Fibroblast of the aortic adventitia (primary cell): ENCODE measurements around the gene LARP1B. TPM values are rescaled to one million over a fixed set of nuclear protein-coding genes. Genes with fewer than 3 reads are reported as not detected.
"Not testable (repeated sequence)": the region's sequence is repeated elsewhere in the genome, so short reads cannot be mapped to it uniquely, and the experiment has no call there.

Source experiments
- DNase-seq: peaks from one replicate; pipeline ENCODE4 v3.0.0-alpha.2; 2010; ENCODE audit warnings: low read depth
- H3K4me3 ChIP-seq: 2 replicates; pipeline ENCODE4 v1.5.1; 2011; ENCODE audit warnings: low read depth, mild to moderate bottlenecking, control low read depth, low read length, moderate library complexity
- total RNA-seq: library from RNA; depleted of rRNA; stranded (reverse); fragments of >200 nt; gene quantifications from 2 replicates; pipeline ENCODE4 v1.2.3, GENCODE V29; 2012; ENCODE audit warnings: low replicate concordance
- TF ChIP-seq, protein P1 (sequence below): IDR thresholded peaks from 2 replicates; pipeline ENCODE4 v1.5.1; 2011; ENCODE audit warnings: mild to moderate bottlenecking, low read length, control low read depth, inconsistent platforms; ENCODE audit not compliant: insufficient read depth

Gene LARP1B
- total RNA-seq, 1 donor, result 23.8 TPM

GRCh38 chr4:128155231-128155855 is 94.2 kb downstream of the LARP1B start:
- DNase-seq, result no peak
- H3K4me3 ChIP-seq, result no peak overlapping the region
- TF ChIP-seq, protein P1, sequence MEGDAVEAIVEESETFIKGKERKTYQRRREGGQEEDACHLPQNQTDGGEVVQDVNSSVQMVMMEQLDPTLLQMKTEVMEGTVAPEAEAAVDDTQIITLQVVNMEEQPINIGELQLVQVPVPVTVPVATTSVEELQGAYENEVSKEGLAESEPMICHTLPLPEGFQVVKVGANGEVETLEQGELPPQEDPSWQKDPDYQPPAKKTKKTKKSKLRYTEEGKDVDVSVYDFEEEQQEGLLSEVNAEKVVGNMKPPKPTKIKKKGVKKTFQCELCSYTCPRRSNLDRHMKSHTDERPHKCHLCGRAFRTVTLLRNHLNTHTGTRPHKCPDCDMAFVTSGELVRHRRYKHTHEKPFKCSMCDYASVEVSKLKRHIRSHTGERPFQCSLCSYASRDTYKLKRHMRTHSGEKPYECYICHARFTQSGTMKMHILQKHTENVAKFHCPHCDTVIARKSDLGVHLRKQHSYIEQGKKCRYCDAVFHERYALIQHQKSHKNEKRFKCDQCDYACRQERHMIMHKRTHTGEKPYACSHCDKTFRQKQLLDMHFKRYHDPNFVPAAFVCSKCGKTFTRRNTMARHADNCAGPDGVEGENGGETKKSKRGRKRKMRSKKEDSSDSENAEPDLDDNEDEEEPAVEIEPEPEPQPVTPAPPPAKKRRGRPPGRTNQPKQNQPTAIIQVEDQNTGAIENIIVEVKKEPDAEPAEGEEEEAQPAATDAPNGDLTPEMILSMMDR, result no peak

DNA sequence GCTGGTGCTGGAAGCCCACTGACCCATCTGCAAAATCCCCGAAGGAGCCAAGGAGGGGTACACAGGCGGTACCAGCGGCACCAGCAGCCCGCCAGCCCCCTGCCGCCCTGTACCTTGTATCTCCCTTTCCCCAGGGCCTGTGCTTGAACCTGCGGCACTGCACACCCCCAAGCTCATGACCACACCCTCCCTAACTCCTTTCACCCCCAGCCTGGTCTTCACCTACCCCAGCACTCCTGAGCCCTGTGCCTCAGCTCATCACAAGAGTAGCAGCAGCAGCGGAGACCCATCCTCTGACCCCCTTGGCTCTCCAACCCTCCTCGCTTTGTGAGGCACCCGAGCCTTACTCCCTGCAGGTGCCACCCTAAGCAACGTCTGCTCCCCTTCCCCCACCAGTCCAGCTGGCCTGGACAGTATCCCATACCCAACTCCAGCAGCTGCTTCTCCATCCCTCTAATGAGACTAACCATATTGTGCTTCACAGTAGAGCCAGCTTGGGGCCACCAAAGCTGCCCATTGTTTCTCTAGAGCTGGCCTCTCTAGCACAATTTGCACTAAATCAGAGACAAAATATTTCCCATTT is 94.9 kb downstream of the LARP1B start:
- TF ChIP-seq, protein P1, result no peak
- H3K4me3 ChIP-seq, result no peak overlapping the region
- DNase-seq, result no peak

- not testable (repeated sequence) for DNase-seq, H3K4me3 ChIP-seq
Observed at GRCh38 chr4:128156472-128156871, 95.4 kb downstream of the LARP1B start.

DNA sequence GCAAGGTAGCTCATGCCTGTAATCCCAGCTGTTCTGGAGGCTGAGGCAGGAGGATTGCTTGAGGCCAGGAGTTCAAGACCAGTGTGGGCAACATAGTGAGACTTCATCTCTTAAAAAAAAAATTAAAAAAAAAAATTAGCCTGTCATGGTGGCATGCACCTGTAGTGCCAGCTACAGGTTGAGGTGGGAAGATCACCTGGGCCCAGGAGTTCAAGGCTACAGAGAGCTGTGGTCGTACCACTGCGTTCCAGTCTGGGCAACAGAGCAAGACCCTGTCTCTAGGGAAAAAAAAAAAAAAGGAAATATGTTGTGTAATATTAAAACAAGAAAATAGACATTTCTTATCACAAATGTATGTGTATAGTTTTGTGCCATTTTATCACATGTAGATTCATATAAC is 97.8 kb downstream of the LARP1B start:
- TF ChIP-seq, protein P1, result no peak
- no peak for DNase-seq
- no peak overlapping the region for H3K4me3 ChIP-seq

DNA sequence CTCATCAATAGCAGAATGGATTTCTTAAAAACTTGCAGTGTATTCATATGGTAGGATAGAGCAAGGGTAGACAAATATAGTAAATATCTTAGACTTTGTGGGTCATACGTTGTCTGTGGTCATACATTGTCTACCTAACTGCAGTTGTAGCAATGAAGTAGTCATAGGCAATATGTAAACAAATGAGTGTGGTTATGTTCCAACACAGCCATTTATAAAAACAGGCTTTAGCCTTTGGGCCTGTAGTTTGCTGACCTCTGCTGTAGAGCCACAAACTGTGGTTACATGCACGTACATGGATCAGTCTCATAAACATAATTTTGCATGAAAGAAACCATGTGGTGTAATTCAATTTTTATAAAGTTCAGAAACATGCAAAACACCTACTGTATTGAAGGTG is 98.9 kb downstream of the LARP1B start:
- TF ChIP-seq, protein P1, result no peak
- DNase-seq, result no peak
- H3K4me3 ChIP-seq, result no peak overlapping the region

DNA sequence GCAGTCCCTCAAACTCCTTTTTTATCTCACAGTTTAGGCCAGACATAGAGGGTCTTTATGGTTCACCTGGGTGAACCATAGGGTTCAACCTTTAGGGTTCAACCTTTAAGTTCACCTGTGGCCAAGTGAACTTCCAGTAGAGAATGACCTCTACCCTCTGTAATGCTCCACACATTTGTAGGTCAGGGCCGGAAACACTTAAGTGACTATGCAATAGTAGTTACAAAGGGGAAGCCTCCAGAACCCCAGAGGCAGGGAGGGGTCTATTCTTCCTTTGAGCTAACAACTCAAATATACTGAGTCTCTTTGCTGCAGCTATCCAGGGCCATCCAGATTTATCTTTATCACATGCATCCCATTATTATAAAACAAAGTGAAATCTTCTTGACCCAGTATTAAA is 100.0 kb downstream of the LARP1B start:
- no peak overlapping the region for H3K4me3 ChIP-seq
- DNase-seq, result no peak
- TF ChIP-seq, protein P1, result no peak

- DNase-seq, result peak; percentile 37
- no peak overlapping the region for H3K4me3 ChIP-seq
- TF ChIP-seq, protein P1, result no peak
Observed at GRCh38 chr4:128162434-128162833, 101.3 kb downstream of the LARP1B start.
